ENCODE measurements around the gene TOM1.

TOM1 gene

GRCh38 chr22:35299673-35300499, at the start of gene TOM1:
TOM1 (plus strand) TSS chr22:35299894; CDS start chr22:35299929, 35 bp downstream.
- Histone ChIP-seq H3K27ac (peak within 1 kb of the TSS; percentile 94), H3K27me3 (replicated peaks) (no peaks in the 10 kb centered on the region), H3K4me3 (ENCODE audit: low read depth, low read length) (peak within 1 kb of the TSS; percentile 83), H3K36me3 (replicated peaks) (no peaks in the 10 kb centered on the region)
- in situ Hi-C loops (cut with HindIII; ENCODE audit: low pct_ligation_motif_present, low sequenced_read_pairs) = no loop called here
- DNase-seq = peak; percentile 99
- TF ChIP-seq, protein P1, sequence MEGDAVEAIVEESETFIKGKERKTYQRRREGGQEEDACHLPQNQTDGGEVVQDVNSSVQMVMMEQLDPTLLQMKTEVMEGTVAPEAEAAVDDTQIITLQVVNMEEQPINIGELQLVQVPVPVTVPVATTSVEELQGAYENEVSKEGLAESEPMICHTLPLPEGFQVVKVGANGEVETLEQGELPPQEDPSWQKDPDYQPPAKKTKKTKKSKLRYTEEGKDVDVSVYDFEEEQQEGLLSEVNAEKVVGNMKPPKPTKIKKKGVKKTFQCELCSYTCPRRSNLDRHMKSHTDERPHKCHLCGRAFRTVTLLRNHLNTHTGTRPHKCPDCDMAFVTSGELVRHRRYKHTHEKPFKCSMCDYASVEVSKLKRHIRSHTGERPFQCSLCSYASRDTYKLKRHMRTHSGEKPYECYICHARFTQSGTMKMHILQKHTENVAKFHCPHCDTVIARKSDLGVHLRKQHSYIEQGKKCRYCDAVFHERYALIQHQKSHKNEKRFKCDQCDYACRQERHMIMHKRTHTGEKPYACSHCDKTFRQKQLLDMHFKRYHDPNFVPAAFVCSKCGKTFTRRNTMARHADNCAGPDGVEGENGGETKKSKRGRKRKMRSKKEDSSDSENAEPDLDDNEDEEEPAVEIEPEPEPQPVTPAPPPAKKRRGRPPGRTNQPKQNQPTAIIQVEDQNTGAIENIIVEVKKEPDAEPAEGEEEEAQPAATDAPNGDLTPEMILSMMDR (IDR thresholded peaks at IDR 0.05; ENCODE audit: low read depth, low read length, missing control alignments) = no peak

DNA sequence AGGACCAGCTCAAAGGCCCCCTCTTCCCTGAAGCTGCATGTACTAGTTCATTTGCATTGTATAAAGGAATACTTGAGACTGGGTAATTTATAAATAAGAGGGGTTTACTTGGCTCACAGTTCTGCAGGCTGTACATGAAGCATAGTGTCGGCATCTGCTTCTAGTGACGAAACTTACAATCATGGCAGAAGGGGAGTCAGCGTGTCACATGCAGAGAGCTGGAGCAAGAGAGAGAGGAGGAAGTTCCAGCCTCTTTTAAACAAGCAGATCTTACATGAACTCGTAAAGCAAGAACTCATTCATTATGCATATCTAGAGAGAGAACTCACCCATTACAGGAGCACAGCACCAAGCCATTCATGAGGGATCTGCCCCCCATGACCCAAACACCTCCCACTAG, 49.5 kb upstream of the TOM1 start:
- H3K4me3 ChIP-seq (ENCODE audit: low read depth, low read length) = no peak overlapping the region
- in situ Hi-C loops (cut with HindIII; ENCODE audit: low pct_ligation_motif_present, low sequenced_read_pairs) = no loop called here
- DNase-seq = no peak
- H3K27me3 ChIP-seq (replicated peaks) = no peaks in the 10 kb centered on the region
- H3K36me3 ChIP-seq (replicated peaks) = no peaks in the 10 kb centered on the region
- TF ChIP-seq, protein P1 (IDR thresholded peaks at IDR 0.05; ENCODE audit: low read depth, low read length, missing control alignments) = no peak
- H3K27ac ChIP-seq = no peak overlapping the region

DNA sequence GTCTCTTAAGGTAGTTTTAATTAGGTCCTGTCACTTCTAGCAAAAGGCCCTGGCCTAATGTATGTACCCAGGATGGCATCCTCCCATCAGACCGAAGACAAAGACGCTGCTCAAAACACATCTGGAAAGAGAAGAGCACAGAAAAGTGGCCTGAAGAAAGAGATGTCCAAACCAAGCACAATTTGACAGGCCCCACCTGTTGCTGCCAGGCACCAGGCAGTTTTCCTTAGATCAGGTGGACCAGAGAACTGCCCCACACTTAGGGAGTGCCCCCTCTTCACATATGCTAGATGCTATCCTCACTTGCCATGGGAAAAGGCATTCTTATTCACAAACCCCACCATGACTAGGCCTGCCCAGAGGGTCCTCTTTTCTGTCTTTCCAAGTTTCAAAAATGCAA, 45.7 kb upstream of the TOM1 start:
- TF ChIP-seq, protein P1 (IDR thresholded peaks at IDR 0.05; ENCODE audit: low read depth, low read length, missing control alignments) = no peak
- Histone ChIP-seq H3K36me3 (replicated peaks) (no peaks in the 10 kb centered on the region), H3K27me3 (replicated peaks) (no peaks in the 10 kb centered on the region), H3K27ac (no peak overlapping the region), H3K4me3 (ENCODE audit: low read depth, low read length) (no peak overlapping the region)
- in situ Hi-C loops (cut with HindIII; ENCODE audit: low pct_ligation_motif_present, low sequenced_read_pairs) = no loop called here
- no peak for DNase-seq

- no peak for DNase-seq
- no peak overlapping the region for H3K27ac ChIP-seq
- TF ChIP-seq, protein P1 (IDR thresholded peaks at IDR 0.05; ENCODE audit: low read depth, low read length, missing control alignments) = no peak
- no peaks in the 10 kb centered on the region for H3K36me3 ChIP-seq (replicated peaks)
- H3K27me3 ChIP-seq (replicated peaks) = no peaks in the 10 kb centered on the region
- peak overlapping the region; percentile 75 for H3K4me3 ChIP-seq (ENCODE audit: low read depth, low read length)
- in situ Hi-C loops (cut with HindIII; ENCODE audit: low pct_ligation_motif_present, low sequenced_read_pairs) = no loop called here
These were observed 42.7 kb upstream of the TOM1 start for GRCh38 chr22:35257002-35257320.

DNA sequence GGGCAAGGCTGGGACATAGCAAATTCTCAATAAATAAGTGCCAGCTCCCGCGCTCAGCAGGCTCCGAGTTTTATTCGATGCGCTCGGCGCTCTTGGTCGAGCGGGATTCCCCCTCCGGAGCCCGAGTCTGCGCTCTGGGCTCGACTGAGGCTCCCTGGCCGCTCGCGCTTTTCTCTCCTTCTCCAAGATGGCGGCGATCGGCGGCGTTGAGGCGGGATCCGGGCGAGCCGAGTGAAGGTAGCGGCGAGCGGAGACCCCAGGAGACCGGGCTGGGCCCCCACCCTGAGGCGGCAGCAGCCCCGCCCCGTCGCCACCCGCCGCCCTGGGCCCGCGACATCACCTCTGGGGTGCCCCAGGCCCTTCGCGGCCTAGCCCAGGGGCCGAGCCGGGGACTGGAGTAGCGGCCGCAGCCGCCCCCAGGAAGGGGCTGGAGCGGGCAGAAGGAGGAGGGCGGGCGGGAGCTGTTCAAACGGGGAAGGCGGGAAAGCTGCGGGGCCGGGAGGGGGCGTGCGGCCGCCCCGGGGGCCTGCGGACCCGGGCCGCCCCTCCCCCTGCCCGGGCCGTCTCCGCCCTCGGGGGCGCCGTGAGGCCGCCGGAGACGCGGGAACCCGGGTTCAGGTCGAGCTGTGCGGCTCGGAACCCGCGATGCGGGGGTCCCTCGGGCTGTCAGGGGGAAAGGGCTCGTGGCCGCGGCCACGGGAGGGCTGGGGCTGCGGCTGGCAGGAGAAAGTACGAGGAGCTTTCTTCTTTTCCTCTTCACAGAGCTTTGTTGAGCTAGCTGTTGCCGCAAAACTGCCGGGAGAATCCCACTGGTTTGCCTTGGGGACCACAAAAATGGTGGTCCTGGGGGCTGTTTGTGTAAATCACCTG, 42.1 kb upstream of the TOM1 start, which contains the start of gene HMGXB4:
TSS of gene HMGXB4 (plus strand) at position 173 of the 870 bp plus-strand sequence. CDS start 4,898 bp downstream, outside the sequence.
- TF ChIP-seq, protein P1 (IDR thresholded peaks at IDR 0.05; ENCODE audit: low read depth, low read length, missing control alignments) = no peak
- peak; percentile 85 for DNase-seq
- peak within 1 kb of the TSS; percentile 75 for H3K4me3 ChIP-seq (ENCODE audit: low read depth, low read length)
- H3K36me3 ChIP-seq (replicated peaks) = no peaks in the 10 kb centered on the region
- H3K27me3 ChIP-seq (replicated peaks) = no peaks in the 10 kb centered on the region
- in situ Hi-C loops (cut with HindIII; ENCODE audit: low pct_ligation_motif_present, low sequenced_read_pairs) = no loop called here
- peak within 1 kb of the TSS; percentile 77 for H3K27ac ChIP-seq

All from brain microvascular endothelial cell (primary cell).